Thyroid gland (tissue), 4 donors: ENCODE data around the gene RAD51AP2.

ENCODE experiments used
- POLR2A ChIP-seq, 2 donors: fragments of 450-650 bp; IDR thresholded peaks; one replicate each; pipeline ENCODE4 v1.6.1; 2017; ENCODE audit warnings: antibody characterized with exemption in 2 of 2, mild to moderate bottlenecking in 2 of 2, moderate library complexity in 1 of 2
- TF ChIP-seq, protein P1 (sequence below), 6 experiments: fragments of 200-600 bp in 3 of 6; fragments of 450-650 bp in 3 of 6; sonication (generic) in 3 of 6; IDR thresholded peaks; one replicate each; pipeline ENCODE4 v1.5.1; 2016 to 2019; ENCODE audit warnings: antibody characterized with exemption in 6 of 6, mild to moderate bottlenecking in 2 of 6, inconsistent platforms in 1 of 6, moderate library complexity in 1 of 6

DNA sequence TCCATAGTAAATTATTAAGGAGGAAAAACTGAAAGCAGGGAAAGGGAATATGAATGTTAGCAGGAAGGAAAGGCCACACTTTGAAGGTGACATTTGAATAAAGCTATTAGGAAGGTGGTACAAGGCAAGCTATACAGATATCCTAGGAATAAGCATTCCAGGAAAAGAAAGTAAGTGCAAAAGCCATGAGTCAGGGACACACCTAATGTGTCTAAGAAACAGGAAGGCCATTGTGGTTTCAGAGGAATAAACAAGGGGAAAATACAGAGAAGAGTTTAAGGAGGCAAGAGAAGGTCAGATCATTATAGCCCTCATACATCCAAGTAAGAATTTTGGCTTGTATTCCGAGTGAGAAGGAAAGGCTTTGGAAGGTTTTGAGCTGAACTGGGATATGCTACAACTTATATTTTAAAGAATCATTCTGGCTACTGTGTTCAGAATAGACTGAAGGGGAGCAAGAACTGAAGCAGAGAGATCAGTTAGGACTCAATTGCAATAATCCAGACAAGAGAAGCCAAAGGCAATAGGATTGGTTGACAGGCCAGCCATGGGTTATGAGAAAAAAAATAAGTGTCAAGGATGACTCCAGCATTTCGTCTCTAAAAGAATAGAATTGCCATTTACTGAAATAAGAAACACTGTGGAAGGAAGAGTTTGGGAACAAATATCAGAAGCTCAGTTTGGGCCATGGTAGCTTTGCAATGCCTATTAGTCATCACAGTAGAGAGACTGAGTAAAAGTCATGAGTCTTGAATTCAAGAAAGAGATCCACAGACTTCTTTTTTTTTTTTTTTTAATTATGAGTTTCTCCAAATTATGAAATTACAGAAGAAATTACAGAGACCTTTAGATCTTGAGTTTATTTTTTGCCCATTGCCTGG lies 11.3 kb downstream of the RAD51AP2 start:
- TF ChIP-seq POLR2A (IDR thresholded peaks at IDR 0.05), result no peak
- TF ChIP-seq, protein P1, sequence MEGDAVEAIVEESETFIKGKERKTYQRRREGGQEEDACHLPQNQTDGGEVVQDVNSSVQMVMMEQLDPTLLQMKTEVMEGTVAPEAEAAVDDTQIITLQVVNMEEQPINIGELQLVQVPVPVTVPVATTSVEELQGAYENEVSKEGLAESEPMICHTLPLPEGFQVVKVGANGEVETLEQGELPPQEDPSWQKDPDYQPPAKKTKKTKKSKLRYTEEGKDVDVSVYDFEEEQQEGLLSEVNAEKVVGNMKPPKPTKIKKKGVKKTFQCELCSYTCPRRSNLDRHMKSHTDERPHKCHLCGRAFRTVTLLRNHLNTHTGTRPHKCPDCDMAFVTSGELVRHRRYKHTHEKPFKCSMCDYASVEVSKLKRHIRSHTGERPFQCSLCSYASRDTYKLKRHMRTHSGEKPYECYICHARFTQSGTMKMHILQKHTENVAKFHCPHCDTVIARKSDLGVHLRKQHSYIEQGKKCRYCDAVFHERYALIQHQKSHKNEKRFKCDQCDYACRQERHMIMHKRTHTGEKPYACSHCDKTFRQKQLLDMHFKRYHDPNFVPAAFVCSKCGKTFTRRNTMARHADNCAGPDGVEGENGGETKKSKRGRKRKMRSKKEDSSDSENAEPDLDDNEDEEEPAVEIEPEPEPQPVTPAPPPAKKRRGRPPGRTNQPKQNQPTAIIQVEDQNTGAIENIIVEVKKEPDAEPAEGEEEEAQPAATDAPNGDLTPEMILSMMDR (IDR thresholded peaks at IDR 0.05), result no peak
